KBM-7 (cell line): ENCODE results near the gene RRAGA.
A peak's percentile ranks its signal among the peaks of the same experiment; 100 is the strongest.
"Not testable (repeated sequence)": the region's sequence is repeated elsewhere in the genome, so short reads cannot be mapped to it uniquely, and the experiment has no call there.

Source experiments
- DNase-seq: peaks from one replicate; pipeline ENCODE4 v3.0.0-alpha.2; 2015
- in situ Hi-C: fragments of 300-500 bp; cut with MboI; formaldehyde crosslinking; loops from 2 replicates; pipeline ENCODE4 v1.14.3; 2020; ENCODE audit warnings: low sequenced_read_pairs, low pct_unique_long_range_greater_than_20kb, mixed read lengths

RRAGA gene

DNA sequence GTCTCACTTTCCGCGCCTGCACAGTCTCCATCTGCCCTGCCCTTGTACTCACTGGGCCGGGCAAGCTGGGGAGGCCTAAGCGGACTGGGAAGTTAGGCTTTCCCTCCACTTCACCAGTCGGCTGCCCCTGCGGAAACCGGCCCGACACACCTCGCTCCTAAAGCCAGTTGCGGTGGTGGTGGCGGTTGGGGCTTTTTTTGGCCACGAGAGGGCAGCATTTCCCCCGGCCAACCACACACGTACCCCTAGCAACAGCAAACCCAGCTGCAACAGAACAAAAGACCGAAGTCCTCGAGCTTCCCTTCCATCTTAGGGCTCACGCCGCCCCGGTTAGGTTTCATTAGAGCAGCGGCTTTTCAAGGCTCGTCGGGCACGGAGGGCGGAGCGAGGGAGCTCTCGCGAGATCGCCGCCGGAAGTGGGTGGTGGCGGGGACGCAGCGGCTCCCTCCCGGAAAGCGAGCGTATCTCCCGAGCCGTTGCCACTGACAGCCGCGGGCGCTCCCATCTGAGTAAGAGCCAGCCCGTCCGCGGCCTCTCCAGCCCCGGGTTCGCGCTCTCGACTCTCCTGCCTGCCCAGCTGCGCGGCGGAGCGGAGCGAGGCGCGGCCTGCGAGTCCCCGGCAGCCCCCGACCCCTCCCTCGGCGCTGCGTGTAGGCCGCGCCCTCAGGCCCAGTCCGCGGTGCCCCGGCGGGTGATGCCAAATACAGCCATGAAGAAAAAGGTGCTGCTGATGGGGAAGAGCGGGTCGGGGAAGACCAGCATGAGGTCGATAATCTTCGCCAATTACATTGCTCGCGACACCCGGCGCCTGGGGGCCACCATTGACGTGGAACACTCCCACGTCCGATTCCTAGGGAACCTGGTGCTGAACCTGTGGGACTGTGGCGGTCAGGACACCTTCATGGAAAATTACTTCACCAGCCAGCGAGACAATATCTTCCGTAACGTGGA is at the start of gene RRAGA:
Gene RRAGA (plus strand): TSS at position 462 of the 951 bp plus-strand sequence. CDS start 233 bp downstream, at position 695.
- peak; percentile 99 for DNase-seq
- in situ Hi-C loops = loop anchor here (25.0 kb wide), 1 partner anchor 1237 kb away; no protein-coding TSS in a partner anchor

- no peak for DNase-seq
- in situ Hi-C loops = no loop called here
These were observed 49.1 kb upstream of the RRAGA start for GRCh38 chr9:19000133-19000532.

GRCh38 chr9:19009391-19009965 is 39.7 kb upstream of the RRAGA start:
- no peak for DNase-seq
- in situ Hi-C loops = no loop called here

GRCh38 chr9:19018201-19018600 is 31.0 kb upstream of the RRAGA start:
- in situ Hi-C loops = no loop called here
- DNase-seq = no peak

GRCh38 chr9:19020886-19021455 is 28.3 kb upstream of the RRAGA start:
- no peak for DNase-seq
- in situ Hi-C loops = no loop called here

DNA sequence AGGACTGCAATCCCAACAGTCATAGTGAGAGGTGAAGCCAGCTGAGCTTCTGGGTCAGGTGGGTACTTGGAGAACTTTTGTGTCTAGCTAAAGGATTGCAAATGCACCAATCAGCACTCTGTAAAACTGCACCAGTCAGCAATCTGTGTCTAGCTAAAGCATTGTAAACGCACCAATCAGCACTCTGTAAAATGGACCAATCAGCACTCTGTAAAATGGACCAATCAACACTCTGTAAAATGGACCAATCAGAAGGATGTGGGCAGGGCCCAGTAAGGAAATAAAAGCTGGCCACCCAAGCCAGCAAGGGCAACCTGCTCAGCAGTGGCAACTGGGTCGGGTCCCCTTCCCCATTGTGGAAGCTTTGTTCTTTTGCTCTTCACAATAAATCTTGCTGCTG is 27.6 kb upstream of the RRAGA start:
- DNase-seq, in situ Hi-C loops: not testable (repeated sequence)

GRCh38 chr9:19022206-19022605 is 27.0 kb upstream of the RRAGA start:
- in situ Hi-C loops = no loop called here
- DNase-seq = no peak

GRCh38 chr9:19023078-19023477 is 26.1 kb upstream of the RRAGA start:
- in situ Hi-C loops = no loop called here
- DNase-seq = no peak

GRCh38 chr9:19026375-19026774 is 22.9 kb upstream of the RRAGA start:
- no peak for DNase-seq
- in situ Hi-C loops = loop anchor here (25.0 kb wide), 1 partner anchor 1214 kb away; no protein-coding TSS in a partner anchor

DNA sequence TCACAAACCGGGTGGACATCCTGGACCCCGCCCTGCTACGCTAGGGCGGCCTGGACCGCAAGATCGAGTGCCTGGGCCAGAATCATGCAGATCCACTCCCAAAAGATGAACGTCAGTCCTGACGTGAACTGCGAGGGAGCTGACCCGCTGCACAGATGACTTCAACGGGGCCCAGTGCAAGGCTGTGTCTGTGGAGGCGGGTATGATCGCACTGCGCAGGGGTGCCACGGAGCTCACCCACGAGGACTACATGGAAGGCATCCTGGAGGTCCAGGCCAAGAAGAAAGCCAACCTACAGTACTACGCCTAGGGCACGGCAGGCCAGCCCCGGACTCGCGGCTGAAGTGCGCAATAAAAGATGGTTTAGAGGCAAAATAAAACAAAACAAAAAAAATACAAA is 21.4 kb upstream of the RRAGA start:
- no peak for DNase-seq

GRCh38 chr9:19028835-19029451 is 20.3 kb upstream of the RRAGA start:
- peak; percentile 58 for DNase-seq
- in situ Hi-C loops = loop anchor here (25.0 kb wide), 1 partner anchor 1217 kb away; no protein-coding TSS in a partner anchor

More for the DNA sequence above, 21.4 kb upstream of the RRAGA start:
- in situ Hi-C loops = loop anchor here (25.0 kb wide), 1 partner anchor 1216 kb away; no protein-coding TSS in a partner anchor

GRCh38 chr9:19030899-19031298 is 18.3 kb upstream of the RRAGA start:
- no peak for DNase-seq
- in situ Hi-C loops = loop anchor here (25.0 kb wide), 1 partner anchor 1219 kb away; no protein-coding TSS in a partner anchor

GRCh38 chr9:19032406-19032805 is 16.8 kb upstream of the RRAGA start:
- in situ Hi-C loops = loop anchor here (25.0 kb wide), 1 partner anchor 1220 kb away; no protein-coding TSS in a partner anchor
- DNase-seq = no peak

DNA sequence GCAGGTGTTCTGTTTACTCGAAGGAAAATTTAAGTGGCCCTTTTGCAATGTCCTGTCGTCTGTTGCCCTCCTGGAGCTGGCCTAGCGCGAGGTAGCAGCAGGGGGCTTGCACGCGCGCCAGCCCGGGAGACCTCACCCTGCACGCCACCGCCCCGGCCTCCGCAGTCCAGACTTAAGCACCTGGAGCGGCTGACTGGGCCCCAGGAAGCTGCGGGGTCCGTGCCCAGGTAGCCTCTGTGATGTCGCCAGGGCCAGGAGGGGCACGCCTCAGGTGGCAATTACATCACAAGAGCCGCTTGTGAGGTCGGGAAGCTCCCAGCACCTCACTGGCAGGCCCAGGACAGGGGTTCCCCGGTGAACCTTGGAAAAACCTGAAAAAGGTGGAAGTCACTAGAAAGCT is 16.2 kb upstream of the RRAGA start, which contains the start of gene SAXO1:
Gene SAXO1 (minus strand): TSS at position 195 of the 400 bp plus-strand sequence. CDS start 301 bp downstream, outside the sequence.
- in situ Hi-C loops = loop anchor here (25.0 kb wide), 1 partner anchor 1221 kb away; no protein-coding TSS in a partner anchor
- DNase-seq = no peak

- DNase-seq = no peak
- in situ Hi-C loops = loop anchor here (25.0 kb wide), 1 partner anchor 1224 kb away; no protein-coding TSS in a partner anchor
These were observed 12.6 kb upstream of the RRAGA start for GRCh38 chr9:19036611-19037010.

- peak; percentile 42 for DNase-seq
- in situ Hi-C loops = loop anchor here (25.0 kb wide), 1 partner anchor 1238 kb away; no protein-coding TSS in a partner anchor
These were observed 850 bp downstream of the RRAGA start for GRCh38 chr9:19049917-19050636.

DNA sequence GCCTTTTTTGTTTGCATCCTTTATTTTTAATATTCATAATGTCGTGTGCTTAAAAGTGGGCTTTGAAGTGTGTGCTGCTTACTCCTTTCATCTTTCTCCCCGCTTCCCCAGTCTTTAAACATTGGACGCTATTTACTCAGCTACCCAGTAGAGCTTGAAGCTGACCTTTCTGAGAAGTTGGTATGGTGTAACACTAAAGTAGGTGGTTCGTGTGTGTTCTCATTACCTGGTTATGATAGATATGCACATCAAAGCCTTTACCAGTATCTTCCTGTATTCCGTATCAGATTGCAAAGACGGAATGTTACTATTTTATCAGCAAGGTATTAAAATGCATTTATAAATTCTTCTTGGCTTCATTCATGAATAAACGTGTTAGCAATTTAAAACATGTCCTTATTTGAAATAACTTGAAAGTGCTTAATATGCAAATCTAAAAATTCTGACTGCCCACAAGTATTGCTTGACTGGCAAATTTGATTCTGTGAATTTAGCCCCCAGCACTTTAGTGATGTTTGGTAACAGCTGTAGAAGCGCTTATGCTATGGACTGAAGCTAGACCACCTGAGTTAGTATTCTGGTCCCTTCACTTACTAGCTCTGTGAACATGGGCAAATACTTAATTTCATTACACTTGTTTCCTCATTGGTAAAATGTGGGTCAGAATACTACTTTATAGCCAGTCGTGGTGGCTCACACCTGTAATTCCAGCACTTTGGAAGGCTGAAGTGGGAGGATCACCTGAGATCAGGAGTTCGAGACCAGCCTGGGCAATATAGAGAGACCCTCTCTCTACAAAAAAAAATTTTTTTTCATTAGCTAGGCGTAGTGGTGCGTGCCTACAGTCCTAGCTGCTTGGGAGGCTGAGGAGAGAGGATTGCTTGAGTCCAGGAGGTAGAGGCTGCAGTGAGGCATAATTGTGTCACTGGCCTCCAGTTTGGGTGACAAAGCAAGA is 1.7 kb downstream of the RRAGA start:
- in situ Hi-C loops = no loop called here

More for the DNA sequence above, 1.7 kb downstream of the RRAGA start:
- peak; percentile 8 for DNase-seq
